Testis (tissue), 2 donors: ENCODE data around the gene MYO18B.

ENCODE experiments used
- CTCF ChIP-seq, 3 experiments: fragments of 450-650 bp in 2 of 3; fragments of 200-600 bp in 1 of 3; sonication (generic) in 1 of 3; IDR thresholded peaks; one replicate each; pipeline ENCODE4 v1.5.1; 2016 to 2019; ENCODE audit warnings: antibody characterized with exemption in 3 of 3, mild to moderate bottlenecking in 2 of 3, moderate library complexity in 1 of 3
- POLR2A ChIP-seq: fragments of 450-650 bp; IDR thresholded peaks from one replicate; pipeline ENCODE4 v1.6.1; 2017; ENCODE audit warnings: antibody characterized with exemption, mild to moderate bottlenecking, moderate library complexity

GRCh38 chr22:26057731-26058130 lies 315.7 kb downstream of the MYO18B start:
- no peak for TF ChIP-seq POLR2A
- TF ChIP-seq CTCF (IDR thresholded peaks at IDR 0.05) = no peak
